Tibial nerve (tissue), 4 donors: ENCODE data around the gene SMIM35. TPM values are rescaled to one million over a fixed set of nuclear protein-coding genes. Genes with fewer than 3 reads are reported as not detected.

Experiments
- DNase-seq, 2 donors: peaks; one replicate each; pipeline ENCODE4 v3.0.0-alpha.2; 2019; ENCODE audit warnings: low spot score in 2 of 2
- H3K27ac ChIP-seq, 4 donors: fragments of 200-600 bp; sonication (generic) in 3 of 4; one replicate each; pipeline ENCODE4 v1.5.1; 2017 to 2019; ENCODE audit warnings: mild to moderate bottlenecking in 1 of 4
- H3K27me3 ChIP-seq, 2 donors: fragments of 200-600 bp; sonication (generic) in 1 of 2; one replicate each; pipeline versions ENCODE4 v1.5.1 to v1.6.0; 2017 to 2019
- H3K36me3 ChIP-seq, 3 donors: fragments of 200-600 bp; sonication (generic); one replicate each; pipeline ENCODE4 v1.5.1; 2018 to 2019
- H3K4me1 ChIP-seq, 4 donors: fragments of 200-600 bp; sonication (generic) in 3 of 4; one replicate each; pipeline ENCODE4 v1.5.1; 2017 to 2019
- H3K4me3 ChIP-seq, 4 donors: fragments of 200-600 bp; sonication (generic) in 3 of 4; one replicate each; pipeline ENCODE4 v1.5.1; 2017 to 2019; ENCODE audit warnings: mild to moderate bottlenecking in 1 of 4, moderate library complexity in 1 of 4
- H3K9me3 ChIP-seq, 4 donors: fragments of 200-600 bp; sonication (generic) in 3 of 4; one replicate each; pipeline ENCODE4 v1.5.1; 2017 to 2019
- EP300 ChIP-seq, 2 donors: sonication (generic); formaldehyde crosslinking; IDR thresholded peaks; one replicate each; pipeline ENCODE4 v1.6.1; 2017; ENCODE audit warnings: antibody characterized with exemption in 2 of 2, mild to moderate bottlenecking in 1 of 2
- POLR2A ChIP-seq, 2 donors: fragments of 450-650 bp; IDR thresholded peaks; one replicate each; pipeline ENCODE4 v1.6.1; 2017; ENCODE audit warnings: antibody characterized with exemption in 2 of 2, mild to moderate bottlenecking in 2 of 2, moderate library complexity in 2 of 2
- whole genome bisulfite sequencing, 2 donors: methylation state at CpG; one replicate each; pipeline ENCODE4 v1.1.5; 2018; 5-methylcytosine and 5-hydroxymethylcytosine counted together
- total RNA-seq, 4 donors: library from RNA; depleted of rRNA; stranded (reverse); fragments of >200 nt; gene quantifications; one replicate each; pipeline ENCODE4 v1.1.0, GENCODE V29; 2016
- TF ChIP-seq, protein P1 (sequence below), 5 experiments: fragments of 200-600 bp in 3 of 5; fragments of 450-650 bp in 2 of 5; sonication (generic) in 3 of 5; IDR thresholded peaks; one replicate each; pipeline ENCODE4 v1.5.1; 2016 to 2019; ENCODE audit warnings: antibody characterized with exemption in 5 of 5, mild to moderate bottlenecking in 3 of 5, moderate library complexity in 2 of 5

The SMIM35 gene
- total RNA-seq, 4 donors from 2014 or later = not detected

DNA sequence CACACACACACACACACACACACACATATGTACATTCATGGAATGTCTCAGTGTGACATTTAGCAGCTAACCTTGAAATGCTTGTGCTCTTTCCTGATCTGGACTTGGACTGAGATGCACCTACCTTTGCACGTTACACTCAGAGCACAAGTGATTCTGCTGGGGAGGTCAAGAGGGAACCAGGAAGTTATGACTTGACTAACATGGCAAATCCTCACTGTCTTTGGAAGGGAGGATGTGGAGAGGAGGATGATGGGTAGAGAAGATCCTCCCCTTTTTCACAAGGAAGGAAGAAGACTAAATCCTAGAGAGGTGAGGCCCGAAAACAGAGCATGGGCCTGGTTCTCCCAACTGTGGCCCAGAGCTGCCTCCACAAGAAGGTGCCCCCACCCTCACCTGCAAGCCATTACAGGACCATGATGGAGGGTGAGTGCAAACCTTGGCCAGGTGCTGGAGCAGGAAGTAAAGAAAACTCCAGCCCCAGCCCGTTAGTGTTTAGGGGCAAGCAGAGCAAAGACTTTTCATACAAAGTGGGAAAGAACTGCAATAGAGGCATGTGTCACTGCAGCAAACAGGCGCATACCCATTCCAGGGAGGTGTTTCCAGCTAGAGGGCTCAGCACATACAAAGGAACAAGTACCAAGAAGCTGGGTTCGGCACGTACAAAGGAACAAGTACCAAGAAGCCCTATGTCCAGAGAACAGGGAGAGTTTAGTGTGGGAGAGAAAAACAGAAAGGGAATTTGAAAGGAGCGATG, 39.5 kb upstream of the SMIM35 start:
- peaks cover 0 to 4% of the 10 kb centered on the region in 2 donors for H3K27me3 ChIP-seq
- H3K9me3 ChIP-seq = no peaks in the 10 kb centered on the region
- TF ChIP-seq, protein P1, sequence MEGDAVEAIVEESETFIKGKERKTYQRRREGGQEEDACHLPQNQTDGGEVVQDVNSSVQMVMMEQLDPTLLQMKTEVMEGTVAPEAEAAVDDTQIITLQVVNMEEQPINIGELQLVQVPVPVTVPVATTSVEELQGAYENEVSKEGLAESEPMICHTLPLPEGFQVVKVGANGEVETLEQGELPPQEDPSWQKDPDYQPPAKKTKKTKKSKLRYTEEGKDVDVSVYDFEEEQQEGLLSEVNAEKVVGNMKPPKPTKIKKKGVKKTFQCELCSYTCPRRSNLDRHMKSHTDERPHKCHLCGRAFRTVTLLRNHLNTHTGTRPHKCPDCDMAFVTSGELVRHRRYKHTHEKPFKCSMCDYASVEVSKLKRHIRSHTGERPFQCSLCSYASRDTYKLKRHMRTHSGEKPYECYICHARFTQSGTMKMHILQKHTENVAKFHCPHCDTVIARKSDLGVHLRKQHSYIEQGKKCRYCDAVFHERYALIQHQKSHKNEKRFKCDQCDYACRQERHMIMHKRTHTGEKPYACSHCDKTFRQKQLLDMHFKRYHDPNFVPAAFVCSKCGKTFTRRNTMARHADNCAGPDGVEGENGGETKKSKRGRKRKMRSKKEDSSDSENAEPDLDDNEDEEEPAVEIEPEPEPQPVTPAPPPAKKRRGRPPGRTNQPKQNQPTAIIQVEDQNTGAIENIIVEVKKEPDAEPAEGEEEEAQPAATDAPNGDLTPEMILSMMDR (IDR thresholded peaks at IDR 0.05) = no peak
- H3K4me3 ChIP-seq = no peak overlapping the region
- no peak overlapping the region for H3K27ac ChIP-seq
- 81 to 83% methylated on average over 7 of the region's 7 CpGs for WGBS, 2 donors
- no peak for DNase-seq
- H3K4me1 ChIP-seq = no peaks in the 10 kb centered on the region
- no peaks in the 10 kb centered on the region for H3K36me3 ChIP-seq

GRCh38 chr11:118124929-118125535, 38.3 kb upstream of the SMIM35 start:
- Histone ChIP-seq H3K36me3 (no peaks in the 10 kb centered on the region), H3K4me3 (no peak overlapping the region), H3K27me3 (peaks cover 0 to 4% of the 10 kb centered on the region in 2 donors), H3K27ac (no peak overlapping the region), H3K4me1 (no peaks in the 10 kb centered on the region), H3K9me3 (no peaks in the 10 kb centered on the region)
- 72 to 77% methylated on average over 8 of the region's 8 CpGs for WGBS, 2 donors
- no peak for DNase-seq
- TF ChIP-seq POLR2A (IDR thresholded peaks at IDR 0.05) (no peak), EP300 (IDR thresholded peaks at IDR 0.05) (no peak)
- TF ChIP-seq, protein P1 (IDR thresholded peaks at IDR 0.05) = no peak

- H3K36me3 ChIP-seq = no peaks in the 10 kb centered on the region
- TF ChIP-seq, protein P1 (IDR thresholded peaks at IDR 0.05) = no peak
- TF ChIP-seq EP300 (IDR thresholded peaks at IDR 0.05) = no peak
- TF ChIP-seq POLR2A (IDR thresholded peaks at IDR 0.05) = no peak
- H3K27ac ChIP-seq = no peak overlapping the region
- WGBS, 2 donors = 95 to 96% methylated on average over 1 of the region's 1 CpG
- H3K9me3 ChIP-seq = no peaks in the 10 kb centered on the region
- peaks cover 0 to 8% of the 10 kb centered on the region in 2 donors for H3K27me3 ChIP-seq
- no peak for DNase-seq
- H3K4me3 ChIP-seq = no peak overlapping the region
- no peaks in the 10 kb centered on the region for H3K4me1 ChIP-seq
Observed at GRCh38 chr11:118120793-118121192, 34.0 kb upstream of the SMIM35 start.

- Histone ChIP-seq H3K27ac (no peak overlapping the region), H3K36me3 (no peaks in the 10 kb centered on the region), H3K9me3 (no peaks in the 10 kb centered on the region), H3K4me1 (no peaks in the 10 kb centered on the region), H3K27me3 (peaks cover 0 to 8% of the 10 kb centered on the region in 2 donors), H3K4me3 (no peak overlapping the region)
- DNase-seq = no peak
- TF ChIP-seq POLR2A (IDR thresholded peaks at IDR 0.05) = no peak
- TF ChIP-seq, protein P1 (IDR thresholded peaks at IDR 0.05) = no peak
- no peak for TF ChIP-seq EP300 (IDR thresholded peaks at IDR 0.05)
- 75 to 81% methylated on average over 6 to 9 of the region's 9 CpGs for WGBS, 2 donors
Observed at GRCh38 chr11:118117790-118118601, 31.2 kb upstream of the SMIM35 start.

- Histone ChIP-seq H3K27me3 (peaks cover 0 to 8% of the 10 kb centered on the region in 2 donors), H3K9me3 (no peaks in the 10 kb centered on the region), H3K27ac (no peak overlapping the region), H3K4me3 (no peak overlapping the region), H3K4me1 (no peaks in the 10 kb centered on the region), H3K36me3 (no peaks in the 10 kb centered on the region)
- no peak for TF ChIP-seq EP300 (IDR thresholded peaks at IDR 0.05)
- TF ChIP-seq POLR2A (IDR thresholded peaks at IDR 0.05) = no peak
- TF ChIP-seq, protein P1 (IDR thresholded peaks at IDR 0.05) = no peak
- WGBS, 2 donors = 87 to 90% methylated on average over 7 of the region's 7 CpGs
- no peak for DNase-seq
Observed at GRCh38 chr11:118115048-118115447, 28.3 kb upstream of the SMIM35 start.
